ENCODE data around the gene CNOT1. TPM values are rescaled to one million over a fixed set of nuclear protein-coding genes. Genes with fewer than 3 reads are reported as not detected.
A peak's percentile ranks its signal among the peaks of the same experiment; 100 is the strongest.

The CNOT1 gene
- total and polyA plus RNA-seq, 10 of the 15 experiments (the other 5 are each of a cell fraction or from before 2014, with no cell fraction given) = 101 to 246 (median 175) TPM

- TF ChIP-seq E4F1 (IDR thresholded peaks at IDR 0.05; ENCODE audit: borderline replicate concordance, partially characterized antibody) = no peak
- TF ChIP-seq JUND (IDR thresholded peaks at IDR 0.05; ENCODE audit: low read depth, low read length) = no peak
- TF ChIP-seq RFX5 (IDR thresholded peaks at IDR 0.05; ENCODE audit: low read depth, low read length) = peak; percentile 48; the same call in 1 of the 2 replicates
- TF ChIP-seq NFYB (IDR thresholded peaks at IDR 0.05; ENCODE audit: insufficient read depth, low read depth, low read length) = peak; percentile 91
- no peak for TF ChIP-seq STAT1 (conservative IDR thresholded peaks at IDR 0.05)
- no peak for TF ChIP-seq MTA2 (IDR thresholded peaks at IDR 0.05; ENCODE audit: low read depth)
- no peak for TF ChIP-seq STAT3 (IDR thresholded peaks at IDR 0.05; ENCODE audit: low read depth, low read length)
- no peak for TF ChIP-seq ATF2 (IDR thresholded peaks at IDR 0.05; ENCODE audit: low read length)
- no peak for TF ChIP-seq CBFB (IDR thresholded peaks at IDR 0.05; ENCODE audit: low read depth)
- no peak for TF ChIP-seq ZNF207 (IDR thresholded peaks at IDR 0.05; ENCODE audit: borderline replicate concordance)
- no peak for TF ChIP-seq POLR2A (IDR thresholded peaks at IDR 0.05; ENCODE audit: low read depth, low read length)
- TF ChIP-seq HDGF (IDR thresholded peaks at IDR 0.05) = 0 out of 2 replicates have a peak, but pooled peaks have one; percentile 54
- no peak for TF ChIP-seq NRF1 (conservative IDR thresholded peaks at IDR 0.05; ENCODE audit: low read depth, low read length)
- no peak for TF ChIP-seq ZSCAN29 (IDR thresholded peaks at IDR 0.05)
These were observed 129.8 kb downstream of the CNOT1 start, which contains the start of gene NDRG4 (continued) for GRCh38 chr16:58499615-58500351.
